GF-D8 (cell line): ENCODE measurements around the gene GAN.
A peak's percentile ranks its signal among the peaks of the same experiment; 100 is the strongest.

Experiments used
- DNase-seq: peaks from one replicate; lab custom pipeline; 2025; lab: John Stamatoyannopoulos, UW

Gene GAN

DNA sequence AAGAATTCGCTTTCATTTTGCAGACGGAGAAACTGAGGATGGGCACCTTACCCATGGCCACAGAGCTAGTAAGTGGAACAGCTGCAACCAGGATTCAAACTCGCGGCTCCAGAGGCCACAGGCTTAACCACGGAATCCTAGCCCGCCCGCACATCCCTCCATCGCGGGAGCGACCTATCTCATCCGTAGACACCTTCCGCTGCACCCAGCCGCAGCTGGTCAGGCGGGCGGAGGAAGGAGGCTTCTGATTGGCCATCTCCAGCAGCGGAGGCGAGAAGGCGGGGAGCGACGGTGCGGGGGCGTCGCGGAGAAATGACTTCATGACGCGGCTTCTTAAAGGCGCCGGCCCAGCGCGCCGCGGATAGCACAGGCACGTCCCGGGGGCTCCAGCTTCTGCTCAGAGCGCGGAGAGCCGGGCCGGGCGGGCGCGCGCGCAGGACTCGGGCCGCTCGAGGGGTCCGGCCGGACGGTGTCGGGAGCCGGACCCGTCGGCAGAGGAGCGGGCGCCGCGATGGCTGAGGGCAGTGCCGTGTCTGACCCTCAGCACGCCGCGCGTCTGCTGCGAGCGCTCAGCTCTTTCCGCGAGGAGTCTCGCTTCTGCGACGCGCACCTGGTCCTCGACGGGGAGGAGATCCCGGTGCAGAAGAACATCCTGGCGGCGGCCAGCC, at the start of gene GAN:
GAN (plus strand) TSS at position 360 of the 668 bp plus-strand sequence; CDS start at position 512, 152 bp downstream.
- peak; percentile 90 for DNase-seq

DNA sequence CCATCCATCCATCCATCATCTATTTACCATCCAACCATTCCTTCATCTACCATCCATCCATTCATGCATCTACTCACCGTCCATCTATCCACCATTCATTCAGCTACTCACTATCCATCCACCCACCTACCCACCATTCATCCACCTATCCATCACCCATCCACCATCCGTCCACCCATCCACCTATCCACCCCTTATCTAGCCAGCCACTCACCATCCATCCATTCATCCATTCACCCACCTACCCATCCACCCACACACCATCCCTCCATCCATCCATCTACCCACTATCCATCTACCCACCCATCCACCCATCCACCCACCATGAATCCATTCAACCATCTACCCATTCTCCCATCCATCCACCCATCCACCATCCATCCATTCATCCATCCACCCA, 49.7 kb upstream of the GAN start:
- no peak for DNase-seq

DNA sequence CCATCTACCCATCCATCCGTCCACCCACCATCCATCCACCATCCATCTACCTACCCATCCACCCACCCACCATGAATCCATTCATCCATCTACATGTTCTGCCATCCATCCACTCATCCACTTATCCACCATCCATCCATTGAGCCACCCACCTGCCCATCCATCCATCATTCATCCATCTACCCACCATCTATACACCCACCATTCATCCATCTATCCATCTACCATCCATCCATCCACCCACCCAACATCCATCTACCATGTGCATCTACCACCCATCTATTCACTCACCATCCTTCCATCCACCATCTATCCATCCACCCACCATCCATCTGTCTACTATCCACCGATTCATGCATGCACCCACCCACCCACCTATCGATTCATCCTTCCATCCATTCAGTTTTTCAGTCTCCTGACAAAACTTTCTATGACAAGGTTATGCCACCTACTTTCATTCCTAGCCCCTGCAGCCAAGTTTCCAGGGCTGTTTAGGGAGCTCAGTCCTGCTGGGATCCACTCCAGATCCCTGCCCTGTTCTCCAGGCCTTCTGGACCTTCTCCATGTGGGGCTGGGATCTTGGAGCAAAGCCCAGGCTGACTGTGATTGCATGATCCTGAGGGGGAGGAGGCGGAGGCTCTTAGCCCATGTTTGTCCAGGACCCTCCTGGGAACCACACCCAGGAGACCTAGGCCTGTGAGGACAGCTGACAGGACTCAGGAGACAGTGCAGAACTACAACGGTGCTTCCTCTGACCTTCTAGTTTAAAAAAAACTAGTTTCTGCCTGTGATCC, 48.9 kb upstream of the GAN start:
- no peak for DNase-seq

- DNase-seq, result no peak
Measured at GRCh38 chr16:81266680-81267095, 48.1 kb upstream of the GAN start.

DNA sequence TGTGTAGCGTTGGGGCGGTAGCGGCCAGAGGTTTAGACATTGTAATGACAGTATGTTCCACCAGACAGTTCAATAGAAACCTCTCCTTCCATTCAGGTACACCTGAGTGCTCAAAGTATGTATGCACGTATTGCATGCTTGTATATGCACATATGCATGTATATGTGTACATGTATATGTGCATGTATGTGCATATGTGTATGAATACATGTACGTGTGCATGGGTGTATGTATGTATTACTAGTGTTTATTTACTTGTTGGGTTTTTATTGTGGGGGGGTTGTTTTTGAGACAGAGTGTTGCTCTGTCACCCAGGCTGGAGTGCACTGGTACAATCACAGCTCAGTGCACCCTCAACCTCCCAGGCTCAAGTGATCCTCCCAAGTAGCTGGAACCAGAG, 46.3 kb upstream of the GAN start:
- no peak for DNase-seq

GRCh38 chr16:81273223-81273950, 41.4 kb upstream of the GAN start:
- DNase-seq, result no peak

DNA sequence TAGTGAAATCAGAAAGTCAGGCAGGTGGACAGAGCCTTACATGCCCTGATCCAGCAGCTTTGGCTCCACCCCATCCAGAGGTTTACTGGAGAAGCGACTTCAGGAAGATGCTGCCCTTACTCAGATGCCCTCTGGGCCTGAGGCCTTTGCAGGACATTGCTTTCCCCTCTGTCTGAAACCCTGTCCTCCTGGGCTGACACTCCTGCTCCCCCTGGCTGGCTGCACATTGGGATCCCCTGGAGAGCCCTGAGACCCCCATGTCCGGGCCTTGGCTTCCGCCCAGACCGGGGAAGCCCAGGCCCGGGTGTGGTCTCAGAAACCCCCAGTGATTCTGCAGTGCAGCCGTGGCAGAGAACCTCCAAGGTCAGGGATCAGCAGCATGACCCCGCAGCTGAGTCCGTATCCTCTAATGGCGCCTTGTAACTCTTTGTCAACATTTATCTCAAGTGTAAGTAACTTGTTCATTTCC, 39.7 kb upstream of the GAN start:
- no peak for DNase-seq

GRCh38 chr16:81275795-81276194, 39.0 kb upstream of the GAN start:
- DNase-seq, result no peak

DNA sequence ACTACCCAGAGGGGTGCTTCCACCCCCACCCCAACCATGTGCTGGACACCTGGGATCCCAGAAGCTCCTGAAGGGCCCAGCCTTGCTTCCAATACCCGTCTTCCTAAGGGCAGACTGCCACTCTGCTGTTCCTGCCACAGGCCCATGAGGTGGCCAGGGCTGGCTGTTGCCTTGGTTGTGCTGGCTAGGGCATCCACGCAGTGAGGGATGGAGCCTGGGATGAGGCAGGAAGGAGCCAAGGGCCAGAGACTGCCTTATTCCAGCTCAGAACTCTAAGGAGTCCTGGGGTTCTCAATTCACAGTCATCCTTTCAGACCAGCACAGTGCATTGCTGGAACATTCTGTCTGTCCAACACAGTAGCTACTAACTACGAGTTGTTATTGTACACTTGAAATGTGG, 38.4 kb upstream of the GAN start:
- no peak for DNase-seq

DNA sequence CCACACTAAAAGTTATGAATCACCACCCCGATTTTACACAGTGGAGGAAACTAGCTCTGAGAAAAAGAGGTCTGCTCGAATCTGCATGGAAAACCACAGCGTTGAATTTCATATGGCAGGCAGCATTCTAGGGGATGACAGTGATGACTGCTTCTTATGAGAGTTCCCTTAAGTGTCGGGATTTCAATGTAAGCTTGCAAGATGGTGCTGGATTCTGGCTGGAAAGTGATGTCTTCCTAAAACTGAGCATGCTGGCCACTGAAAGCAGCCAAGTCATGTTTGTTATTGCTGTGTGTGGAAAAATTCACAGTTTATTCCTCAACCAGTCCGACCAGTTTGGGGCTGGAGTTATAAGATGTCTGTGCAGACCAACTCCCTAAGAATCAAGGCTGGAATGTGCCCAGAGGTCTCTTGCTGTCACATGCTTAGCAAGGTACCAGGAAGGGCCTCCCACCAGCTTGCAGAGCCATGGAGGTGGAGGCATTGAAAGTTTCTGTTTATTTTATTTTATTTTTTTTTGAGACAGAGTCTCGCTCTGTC, 37.2 kb upstream of the GAN start:
- DNase-seq, result no peak

DNA sequence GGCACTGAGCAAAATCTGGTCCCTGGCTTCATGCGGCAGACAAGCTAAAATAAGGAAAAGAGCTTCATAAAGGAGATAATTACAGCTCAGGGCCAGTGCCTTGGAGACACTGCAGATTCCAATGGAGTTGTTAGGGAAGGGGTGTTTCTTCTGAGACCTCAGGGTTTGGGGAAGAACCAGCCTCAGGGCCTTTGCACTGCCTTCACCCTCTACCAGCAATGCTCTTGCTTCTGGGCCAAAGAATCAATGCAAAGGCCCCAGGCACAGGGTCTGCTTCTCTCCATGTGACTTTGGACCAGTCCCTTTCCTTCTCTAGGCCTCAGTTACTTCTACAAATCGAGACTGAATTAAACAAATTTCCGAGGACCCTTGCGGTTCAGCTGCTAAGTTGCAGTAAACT, 36.2 kb upstream of the GAN start:
- no peak for DNase-seq

DNA sequence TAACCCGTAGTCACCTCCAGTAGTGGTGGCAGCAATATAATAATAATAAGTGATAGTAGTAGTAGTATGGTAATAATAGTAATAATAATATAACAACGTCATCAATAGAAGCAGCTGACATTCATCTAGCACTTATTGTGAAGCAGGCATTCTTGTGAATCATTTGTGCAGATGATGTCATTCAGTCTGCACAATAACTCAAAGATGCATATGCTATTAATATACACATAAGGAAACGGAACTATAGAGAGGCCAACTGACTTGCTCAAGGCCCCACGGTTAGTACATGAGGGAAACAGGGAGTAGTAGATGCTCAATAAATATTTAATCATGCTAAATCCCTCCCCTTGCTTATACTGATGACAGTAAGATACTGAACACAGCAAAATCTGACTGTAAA, 35.4 kb upstream of the GAN start:
- DNase-seq, result no peak

- no peak for DNase-seq
Measured at GRCh38 chr16:81280393-81280792, 34.4 kb upstream of the GAN start.

DNA sequence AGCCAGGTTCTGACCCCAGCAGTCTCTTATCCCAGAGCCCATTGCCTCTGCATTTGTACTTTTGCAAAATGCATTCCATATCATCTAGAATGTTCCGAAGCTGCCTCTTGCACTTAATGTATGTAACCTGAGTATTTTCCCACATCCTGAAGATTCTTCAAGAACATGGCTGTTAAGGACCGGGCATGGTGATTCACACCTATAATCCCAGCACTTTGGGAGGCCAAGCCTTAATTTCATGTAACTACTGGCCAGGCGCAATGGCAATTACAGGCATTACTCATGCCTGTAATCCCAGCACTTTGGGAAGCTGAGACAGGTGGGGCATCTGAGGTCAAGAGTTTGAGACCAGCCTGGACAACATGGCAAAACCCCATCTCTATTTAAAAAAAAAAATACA, 31.7 kb upstream of the GAN start:
- DNase-seq, result no peak

DNA sequence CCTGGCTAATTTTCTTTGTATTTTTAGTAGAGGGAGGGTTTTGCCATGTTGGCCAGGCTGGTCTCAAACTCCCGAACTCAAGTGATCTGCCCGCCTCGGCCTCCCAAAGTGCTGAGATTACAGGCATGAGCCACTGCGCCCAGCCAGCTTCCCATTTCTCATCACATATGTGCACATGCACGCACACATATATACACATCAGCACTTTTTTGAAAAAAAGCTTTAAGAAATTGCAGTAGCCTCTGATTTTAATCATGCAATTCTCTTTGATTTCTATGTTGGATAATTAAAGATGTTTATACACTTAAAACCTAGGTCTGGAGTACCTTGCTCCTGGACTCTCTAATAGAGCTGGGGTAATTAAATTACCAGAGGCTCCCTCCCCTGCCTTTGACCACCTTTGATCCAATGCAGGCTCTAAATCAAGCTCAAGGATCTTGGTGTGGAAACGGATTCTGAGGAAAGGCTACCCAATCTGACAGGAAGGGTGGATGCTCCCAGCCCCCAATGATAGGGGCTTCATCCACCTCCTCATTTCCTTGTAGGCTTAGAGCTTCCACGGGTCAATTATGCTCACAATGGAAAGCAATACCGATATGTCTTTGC, 29.7 kb upstream of the GAN start:
- DNase-seq, result no peak

DNA sequence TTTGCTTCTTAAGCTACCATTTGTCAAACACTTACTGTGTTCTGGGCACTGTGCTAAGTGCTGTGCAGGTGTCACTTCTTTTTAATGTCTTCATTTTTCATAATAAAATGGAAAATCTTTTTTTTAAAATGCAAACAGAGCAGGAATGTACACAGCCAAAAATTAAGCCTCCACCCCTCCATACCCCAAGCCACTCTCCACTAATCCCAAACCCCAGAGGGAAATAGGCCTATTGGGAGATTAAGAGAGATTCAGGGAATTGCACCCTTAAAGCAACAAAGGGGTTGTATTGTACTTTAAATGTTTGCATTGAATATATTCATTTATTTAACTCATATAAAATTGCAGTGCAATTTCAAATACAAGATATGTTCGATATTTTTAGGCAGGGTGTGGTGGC, 28.6 kb upstream of the GAN start:
- no peak for DNase-seq

DNA sequence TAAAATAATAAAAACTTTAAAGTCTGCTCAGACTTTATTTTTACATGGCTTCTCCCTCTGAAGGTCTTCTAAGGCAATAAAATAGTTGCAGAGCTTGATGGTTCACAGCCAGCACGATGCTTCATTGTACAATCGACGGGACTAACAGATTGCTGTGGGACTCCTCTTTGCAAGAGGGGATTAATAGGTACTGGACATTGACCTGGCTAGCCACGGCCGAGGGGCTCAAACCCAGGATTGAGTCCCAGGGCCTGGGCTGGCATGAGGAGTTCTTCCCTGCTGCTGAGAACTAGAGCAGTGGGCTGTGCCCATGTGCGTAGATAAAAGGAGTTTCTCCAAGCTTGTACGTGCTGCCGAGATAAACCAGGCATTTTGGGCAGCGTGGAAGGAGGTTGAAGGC, 23.6 kb upstream of the GAN start:
- no peak for DNase-seq

GRCh38 chr16:81292936-81293335, 21.8 kb upstream of the GAN start:
- DNase-seq, result no peak

DNA sequence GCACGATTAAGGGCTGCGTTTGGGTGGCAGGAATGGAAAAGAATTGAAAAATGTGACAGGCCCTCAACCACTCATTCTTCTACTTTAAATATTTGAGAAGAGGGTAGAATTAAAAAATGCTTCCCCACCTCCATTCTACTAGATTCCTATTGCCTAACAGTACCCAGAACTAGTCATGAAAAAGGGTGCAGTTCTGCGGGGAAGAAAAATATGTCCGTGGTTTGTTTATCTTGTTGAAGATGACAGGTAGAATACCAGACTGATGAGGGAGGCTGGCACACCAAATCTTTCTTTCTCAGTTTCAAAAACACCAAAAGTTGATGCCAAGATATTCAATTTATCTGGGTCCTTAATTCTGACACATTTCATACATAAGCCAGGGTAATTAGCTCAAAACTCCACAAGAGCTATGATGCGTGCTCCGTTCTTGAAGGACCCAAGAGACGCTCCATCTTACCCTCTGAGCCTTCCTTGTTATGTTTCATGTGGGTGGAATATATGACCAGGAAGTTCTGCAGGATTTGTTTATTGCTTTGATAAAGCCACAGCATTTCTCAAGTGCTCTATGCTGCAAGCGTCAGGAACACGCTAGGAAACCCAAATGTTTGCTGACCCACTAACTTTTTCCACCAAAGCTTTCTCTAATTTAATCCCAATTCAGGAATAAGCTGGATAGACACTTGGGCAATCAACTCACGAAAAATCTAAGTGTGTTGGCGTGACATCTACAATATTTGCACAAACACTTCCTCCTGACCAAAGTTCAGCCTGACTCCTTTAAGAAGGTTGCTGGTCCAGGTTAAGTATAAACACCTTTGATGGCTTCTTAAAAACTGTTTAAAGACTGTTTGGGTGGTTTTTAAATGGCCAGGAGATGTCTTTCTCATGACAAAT, 20.6 kb upstream of the GAN start:
- no peak for DNase-seq

DNA sequence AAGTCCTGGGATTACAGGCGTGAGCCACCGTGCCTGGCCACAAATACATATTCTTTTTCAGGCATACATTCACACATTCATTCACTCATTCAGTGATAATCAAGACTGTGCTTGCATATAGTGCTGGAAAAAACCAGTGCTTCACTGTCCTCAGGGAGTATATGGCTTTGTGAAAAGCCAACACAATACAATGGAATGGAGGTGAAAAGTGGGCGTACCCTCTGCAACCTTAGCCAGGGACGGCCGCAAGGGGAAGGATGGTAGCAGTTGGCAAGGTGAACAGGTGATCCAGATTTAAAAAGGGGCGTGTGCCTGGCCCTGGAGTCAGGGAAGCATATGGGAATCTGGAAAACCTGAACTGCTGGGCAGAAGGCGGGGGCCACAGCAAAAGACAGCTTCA, 18.1 kb upstream of the GAN start:
- no peak for DNase-seq

DNA sequence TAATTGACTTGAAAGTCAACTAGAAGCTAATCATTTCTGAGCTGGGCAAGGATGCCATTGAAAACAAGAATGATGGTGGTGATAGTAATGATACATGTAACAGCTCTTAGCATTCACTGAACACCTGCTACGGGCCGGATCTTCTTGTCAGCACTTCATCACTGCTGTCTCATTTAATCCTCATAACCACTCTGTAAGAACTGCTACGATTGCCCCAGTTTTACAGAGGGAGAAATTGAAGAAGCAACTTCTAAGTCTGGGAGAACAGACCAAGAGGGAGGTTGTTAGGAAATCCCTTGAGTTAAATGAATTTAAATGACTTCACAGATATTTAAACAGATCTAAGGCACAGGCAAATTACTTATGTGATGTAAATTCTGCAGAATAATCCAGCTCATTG, 7.0 kb upstream of the GAN start:
- DNase-seq, result no peak
